ENCODE data around the gene ACOX2.

The ACOX2 gene

GRCh38 chr3:58482917-58483636 lies 53.9 kb downstream of the ACOX2 start:
- H3K9me3 Mint-ChIP-seq = no peaks in the 10 kb centered on the region
- no peaks in the 10 kb centered on the region for H3K36me3 Mint-ChIP-seq
- no peaks in the 10 kb centered on the region for H3K4me1 Mint-ChIP-seq
- no peak overlapping the region for H3K27ac Mint-ChIP-seq
- no peaks in the 10 kb centered on the region for H3K27me3 Mint-ChIP-seq
- no peak overlapping the region for H3K4me3 Mint-ChIP-seq

GRCh38 chr3:58480309-58480708 lies 56.7 kb downstream of the ACOX2 start:
- H3K9me3 Mint-ChIP-seq = no peaks in the 10 kb centered on the region
- H3K36me3 Mint-ChIP-seq = no peaks in the 10 kb centered on the region
- H3K4me1 Mint-ChIP-seq = no peaks in the 10 kb centered on the region
- H3K27ac Mint-ChIP-seq = no peak overlapping the region
- no peaks in the 10 kb centered on the region for H3K27me3 Mint-ChIP-seq
- H3K4me3 Mint-ChIP-seq = no peak overlapping the region

DNA sequence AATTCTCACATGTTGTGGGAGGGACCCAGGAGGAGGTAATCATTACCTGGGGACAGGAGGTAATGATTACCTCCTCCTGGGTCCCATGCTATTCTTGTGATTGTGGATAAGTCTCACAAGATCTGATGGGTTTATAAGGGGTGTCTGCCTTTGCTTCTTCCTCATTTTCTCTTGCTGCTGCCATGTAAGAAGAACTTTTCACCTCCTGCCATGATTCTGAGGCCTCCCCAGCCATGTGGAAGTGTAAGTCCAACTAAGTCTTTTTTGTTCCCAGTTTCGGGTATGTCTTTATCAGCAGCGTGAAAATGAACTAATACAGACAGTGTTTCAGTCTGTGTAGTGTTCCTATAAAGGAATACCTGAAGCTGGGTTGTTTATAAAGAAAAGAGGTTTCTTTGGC lies 58.2 kb downstream of the ACOX2 start:
- Mint-ChIP-seq H3K9me3 (no peaks in the 10 kb centered on the region), H3K4me1 (peaks cover 4% of the 10 kb centered on the region), H3K4me3 (no peak overlapping the region), H3K27me3 (no peaks in the 10 kb centered on the region), H3K27ac (no peak overlapping the region), H3K36me3 (no peaks in the 10 kb centered on the region)

- H3K4me3 Mint-ChIP-seq = no peak overlapping the region
- no peaks in the 10 kb centered on the region for H3K36me3 Mint-ChIP-seq
- peaks cover 20% of the 10 kb centered on the region for H3K4me1 Mint-ChIP-seq
- no peak overlapping the region for H3K27ac Mint-ChIP-seq
- no peaks in the 10 kb centered on the region for H3K9me3 Mint-ChIP-seq
- no peaks in the 10 kb centered on the region for H3K27me3 Mint-ChIP-seq
Observed at GRCh38 chr3:58474967-58475578, 61.9 kb downstream of the ACOX2 start.

- Mint-ChIP-seq H3K4me1 (peaks cover 20% of the 10 kb centered on the region), H3K27ac (peak overlapping the region; percentile 31), H3K27me3 (no peaks in the 10 kb centered on the region), H3K36me3 (no peaks in the 10 kb centered on the region), H3K9me3 (no peaks in the 10 kb centered on the region), H3K4me3 (no peak overlapping the region)
Observed at GRCh38 chr3:58474348-58474911, 62.6 kb downstream of the ACOX2 start.

- H3K36me3 Mint-ChIP-seq = no peaks in the 10 kb centered on the region
- H3K27me3 Mint-ChIP-seq = no peaks in the 10 kb centered on the region
- no peak overlapping the region for H3K27ac Mint-ChIP-seq
- no peak overlapping the region for H3K4me3 Mint-ChIP-seq
- H3K9me3 Mint-ChIP-seq = no peaks in the 10 kb centered on the region
- peaks cover 20% of the 10 kb centered on the region for H3K4me1 Mint-ChIP-seq
Observed at GRCh38 chr3:58473275-58473674, 63.7 kb downstream of the ACOX2 start.

- H3K4me3 Mint-ChIP-seq = no peak overlapping the region
- H3K4me1 Mint-ChIP-seq = peaks cover 20% of the 10 kb centered on the region
- H3K27ac Mint-ChIP-seq = no peak overlapping the region
- no peaks in the 10 kb centered on the region for H3K9me3 Mint-ChIP-seq
- no peaks in the 10 kb centered on the region for H3K36me3 Mint-ChIP-seq
- H3K27me3 Mint-ChIP-seq = no peaks in the 10 kb centered on the region
Observed at GRCh38 chr3:58471025-58471887, 65.7 kb downstream of the ACOX2 start.

- Mint-ChIP-seq H3K36me3 (no peaks in the 10 kb centered on the region), H3K27ac (no peak overlapping the region), H3K27me3 (no peaks in the 10 kb centered on the region), H3K9me3 (no peaks in the 10 kb centered on the region), H3K4me3 (no peak overlapping the region), H3K4me1 (peaks cover 22% of the 10 kb centered on the region)
Observed at GRCh38 chr3:58470363-58471024, 66.5 kb downstream of the ACOX2 start.

DNA sequence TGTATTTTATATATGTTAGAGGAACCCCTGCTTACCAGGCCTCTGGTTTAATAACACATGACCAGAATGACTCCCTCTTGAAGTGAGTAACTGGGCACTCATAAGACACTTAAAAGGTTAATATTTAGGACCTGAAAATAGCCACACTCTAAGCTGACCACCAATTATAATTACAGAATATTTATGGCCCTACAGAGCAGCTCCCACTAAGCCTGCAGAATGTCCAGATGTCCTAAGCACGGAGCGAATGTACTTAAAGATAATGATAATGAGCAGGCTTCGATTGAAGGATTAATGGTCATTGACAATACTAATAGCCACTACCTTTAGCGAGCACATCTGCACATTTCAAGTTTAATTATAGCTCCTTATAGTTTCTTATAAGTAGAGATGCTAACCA lies 67.9 kb downstream of the ACOX2 start:
- Mint-ChIP-seq H3K27ac (no peak overlapping the region), H3K27me3 (no peaks in the 10 kb centered on the region), H3K4me3 (no peak overlapping the region), H3K4me1 (peaks cover 21% of the 10 kb centered on the region), H3K36me3 (no peaks in the 10 kb centered on the region), H3K9me3 (no peaks in the 10 kb centered on the region)

DNA sequence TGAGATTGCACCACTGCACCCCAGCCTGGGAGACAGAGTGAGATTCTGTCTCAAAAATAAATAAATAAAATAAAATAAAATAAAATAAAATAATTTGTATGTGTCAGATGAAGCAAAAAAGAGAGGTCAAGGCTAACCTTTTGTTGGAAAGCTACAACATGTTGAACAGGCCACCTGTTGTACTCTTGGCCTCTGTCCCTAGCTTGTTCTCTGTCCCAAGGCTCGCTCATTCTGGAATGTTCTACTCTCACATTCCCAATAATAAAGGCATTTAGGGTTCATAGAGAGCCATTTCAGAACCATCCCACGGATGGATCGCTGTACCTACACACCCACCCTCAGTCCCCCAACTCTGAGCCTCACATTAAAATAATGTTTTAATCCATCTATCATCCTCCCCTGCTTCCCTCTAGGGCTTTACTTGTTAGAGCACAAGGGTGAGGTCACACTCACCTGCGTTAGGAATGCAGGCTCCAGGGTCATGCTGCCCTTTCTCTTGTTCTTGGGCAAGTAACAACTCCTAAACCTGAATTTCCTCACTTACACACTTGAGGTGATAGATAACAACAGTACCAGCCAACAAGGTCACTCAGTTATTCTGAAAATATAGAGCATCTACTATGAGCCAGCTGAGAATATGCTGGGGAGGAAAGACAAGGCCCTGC lies 70.0 kb downstream of the ACOX2 start:
- Mint-ChIP-seq H3K27me3 (no peaks in the 10 kb centered on the region), H3K9me3 (no peaks in the 10 kb centered on the region), H3K4me1 (peaks cover 30% of the 10 kb centered on the region), H3K4me3 (no peak overlapping the region), H3K36me3 (no peaks in the 10 kb centered on the region), H3K27ac (no peak overlapping the region)

GRCh38 chr3:58464866-58465265 lies 72.1 kb downstream of the ACOX2 start:
- Mint-ChIP-seq H3K4me1 (peaks cover 16% of the 10 kb centered on the region), H3K36me3 (no peaks in the 10 kb centered on the region), H3K4me3 (no peak overlapping the region), H3K27ac (no peak overlapping the region), H3K9me3 (no peaks in the 10 kb centered on the region), H3K27me3 (no peaks in the 10 kb centered on the region)

DNA sequence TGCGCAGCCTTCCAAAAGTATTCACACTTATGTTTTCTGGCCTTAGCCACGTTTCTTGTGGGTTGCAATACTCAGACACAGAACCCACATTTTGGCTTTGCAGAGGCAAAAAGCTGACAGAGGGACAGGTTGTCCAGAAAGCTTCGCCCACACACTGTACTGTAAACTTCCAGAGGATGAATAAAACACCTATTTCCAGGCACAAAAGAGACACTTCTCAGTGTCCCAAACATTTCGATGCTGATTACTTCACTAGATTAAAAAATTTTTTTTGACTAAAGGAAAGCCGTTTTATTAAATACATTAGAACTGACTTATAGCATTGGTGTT lies 73.1 kb downstream of the ACOX2 start:
- no peak overlapping the region for H3K27ac Mint-ChIP-seq
- no peaks in the 10 kb centered on the region for H3K9me3 Mint-ChIP-seq
- peak overlapping the region; percentile 17 for H3K4me3 Mint-ChIP-seq
- H3K4me1 Mint-ChIP-seq = peaks cover 16% of the 10 kb centered on the region
- no peaks in the 10 kb centered on the region for H3K27me3 Mint-ChIP-seq
- no peaks in the 10 kb centered on the region for H3K36me3 Mint-ChIP-seq

DNA sequence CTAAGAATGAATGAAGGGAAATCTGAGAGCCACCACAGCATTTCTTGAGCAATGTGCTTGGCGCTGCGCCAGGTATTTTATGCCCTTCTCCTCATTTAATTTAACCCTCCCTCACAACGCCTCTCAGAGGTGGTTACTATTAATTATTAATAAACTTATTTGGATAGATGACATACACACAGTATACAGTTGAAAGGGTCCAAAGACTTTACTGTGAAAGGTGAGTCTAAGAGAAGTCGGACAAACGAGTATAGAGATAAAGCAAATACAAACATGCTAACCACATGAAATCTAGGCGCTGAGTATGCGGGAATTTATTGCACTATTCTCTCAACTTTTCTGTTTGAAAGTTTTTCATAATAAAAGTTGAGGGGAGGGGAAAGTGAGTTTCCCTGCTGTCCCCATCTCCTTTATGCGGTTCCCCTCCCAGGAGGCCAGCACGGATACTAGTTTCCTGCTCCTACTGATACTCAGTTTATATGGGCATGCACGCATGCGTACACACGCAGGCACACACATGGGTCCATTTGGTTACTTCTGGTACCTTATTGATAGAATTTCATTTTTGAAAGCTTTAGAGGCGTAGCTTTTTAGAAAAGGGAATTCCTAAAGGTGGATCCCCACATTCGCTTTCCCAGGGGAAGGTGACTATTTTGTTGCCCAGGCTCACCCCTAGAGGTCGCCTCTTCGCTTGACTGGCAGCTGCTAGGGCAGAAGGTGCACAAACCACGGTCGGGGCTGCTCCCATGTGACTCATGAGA lies 73.6 kb downstream of the ACOX2 start:
- Mint-ChIP-seq H3K4me1 (peaks cover 16% of the 10 kb centered on the region), H3K27me3 (no peaks in the 10 kb centered on the region), H3K9me3 (no peaks in the 10 kb centered on the region), H3K27ac (no peak overlapping the region), H3K4me3 (peak overlapping the region; percentile 17), H3K36me3 (no peaks in the 10 kb centered on the region)

DNA sequence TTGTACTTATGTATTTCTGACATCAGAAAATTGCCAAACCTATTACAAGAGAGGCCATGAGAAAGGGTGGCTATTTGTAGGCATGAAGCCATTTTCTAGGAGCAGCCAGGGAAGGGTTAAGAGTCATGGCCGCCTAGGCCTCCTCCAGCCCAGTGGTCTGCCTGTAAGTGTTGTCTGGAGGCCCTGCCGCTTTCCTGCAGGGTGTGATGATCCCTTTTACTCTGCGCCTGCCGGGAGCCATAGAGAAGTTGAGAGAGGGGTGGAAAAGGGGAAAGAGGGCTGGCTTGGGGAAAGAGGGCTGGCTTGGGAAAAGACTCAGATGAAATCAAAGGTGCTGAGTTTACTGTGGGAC lies 74.2 kb downstream of the ACOX2 start:
- Mint-ChIP-seq H3K36me3 (no peaks in the 10 kb centered on the region), H3K27ac (no peak overlapping the region), H3K4me1 (peaks cover 16% of the 10 kb centered on the region), H3K9me3 (no peaks in the 10 kb centered on the region), H3K4me3 (no peak overlapping the region), H3K27me3 (no peaks in the 10 kb centered on the region)
